Fibroblast of villous mesenchyme (primary cell): ENCODE measurements around the gene APBB2. TPM values are rescaled to one million over a fixed set of nuclear protein-coding genes. Genes with fewer than 3 reads are reported as not detected.

Experiments used
- DNase-seq: peaks from one replicate; pipeline ENCODE4 v3.0.0-alpha.2; 2010; ENCODE audit warnings: low read depth
- H3K4me3 ChIP-seq: 2 replicates; pipeline ENCODE4 v1.5.1; 2011; ENCODE audit warnings: low read depth, mild to moderate bottlenecking, low read length
- CTCF ChIP-seq: IDR thresholded peaks from 2 replicates; pipeline ENCODE4 v1.5.1; 2012; ENCODE audit warnings: low read depth, mild to moderate bottlenecking, low read length; ENCODE audit not compliant: insufficient read depth
- total RNA-seq: library from RNA; depleted of rRNA; stranded (reverse); fragments of >200 nt; gene quantifications from 2 replicates; pipeline ENCODE4 v1.2.3, GENCODE V29; 2012

APBB2 gene
- total RNA-seq, 1 donor: 133 TPM

DNA sequence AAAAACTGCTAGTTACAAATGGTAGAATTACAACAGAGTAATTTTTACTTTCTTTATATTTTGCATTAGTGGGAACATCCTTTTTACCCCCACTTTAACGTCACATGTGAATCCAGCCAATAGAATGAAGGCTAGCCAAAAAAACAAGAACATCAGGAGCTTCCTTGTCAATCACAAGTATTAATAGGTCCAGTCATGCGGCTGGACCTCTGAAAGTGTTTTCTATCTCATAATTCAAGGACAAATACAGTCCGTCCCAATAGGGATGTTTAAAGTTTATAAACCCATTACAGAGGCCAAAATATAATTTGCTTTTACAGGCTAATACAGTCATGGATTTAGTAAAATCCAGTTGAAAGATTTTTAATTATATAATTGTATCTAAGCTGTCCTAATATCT, 110.7 kb downstream of the APBB2 start:
- no peak for TF ChIP-seq CTCF
- H3K4me3 ChIP-seq: no peak overlapping the region
- no peak for DNase-seq

- no peak for DNase-seq
- H3K4me3 ChIP-seq: no peak overlapping the region
- no peak for TF ChIP-seq CTCF
Measured at GRCh38 chr4:41102414-41103092, 111.8 kb downstream of the APBB2 start.

- peak; percentile 51 for DNase-seq
- TF ChIP-seq CTCF: no peak
- no peak overlapping the region for H3K4me3 ChIP-seq
Measured at GRCh38 chr4:41098093-41099048, 116.0 kb downstream of the APBB2 start.

DNA sequence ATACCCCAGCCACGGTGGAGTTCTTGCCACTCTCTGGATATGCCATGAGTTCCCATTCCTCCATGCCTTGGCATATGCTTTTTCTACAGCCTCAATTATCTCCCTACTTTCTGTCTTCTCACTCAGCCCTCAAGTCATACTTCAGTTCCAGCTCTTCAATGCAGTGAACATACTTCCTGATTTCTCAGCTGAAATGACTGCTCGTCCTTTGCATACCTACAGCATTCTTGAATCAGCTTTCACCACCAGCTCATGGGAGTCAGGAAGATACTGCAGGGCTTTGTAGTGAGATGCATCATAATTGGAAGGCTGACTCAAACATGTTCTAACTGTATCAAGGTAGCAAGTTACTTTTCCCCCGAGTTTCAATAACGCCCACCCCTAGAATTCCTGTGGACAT, 118.4 kb downstream of the APBB2 start:
- TF ChIP-seq CTCF: no peak
- no peak for DNase-seq
- no peak overlapping the region for H3K4me3 ChIP-seq

GRCh38 chr4:41095192-41095872, 119.0 kb downstream of the APBB2 start:
- H3K4me3 ChIP-seq: no peak overlapping the region
- TF ChIP-seq CTCF: no peak
- no peak for DNase-seq

- no peak overlapping the region for H3K4me3 ChIP-seq
- no peak for DNase-seq
- TF ChIP-seq CTCF: no peak
Measured at GRCh38 chr4:41092128-41092527, 122.2 kb downstream of the APBB2 start.
